Hepatocyte (in vitro differentiated cells): ENCODE measurements around the gene TRA2B.

ENCODE experiments used
- EZH2 ChIP-seq: fragments of 200-600 bp; sonication (generic); IDR thresholded peaks from 2 replicates; pipeline ENCODE4 v1.6.1; 2016; ENCODE audit warnings: antibody characterized with exemption, mild to moderate bottlenecking, borderline replicate concordance
- EZH2phosphoT487 ChIP-seq: fragments of 200-600 bp; sonication (generic); IDR thresholded peaks from one replicate; pipeline ENCODE4 v1.6.1; 2018; ENCODE audit warnings: antibody characterized with exemption, mild to moderate bottlenecking, low read depth, moderate library complexity; ENCODE audit not compliant: unreplicated experiment, severe bottlenecking
- TF ChIP-seq, protein P1 (sequence below): fragments of 200-600 bp; sonication (generic); IDR thresholded peaks from 2 replicates; pipeline ENCODE4 v1.5.1; 2016; ENCODE audit warnings: antibody characterized with exemption, mild to moderate bottlenecking; ENCODE audit not compliant: poor library complexity

DNA sequence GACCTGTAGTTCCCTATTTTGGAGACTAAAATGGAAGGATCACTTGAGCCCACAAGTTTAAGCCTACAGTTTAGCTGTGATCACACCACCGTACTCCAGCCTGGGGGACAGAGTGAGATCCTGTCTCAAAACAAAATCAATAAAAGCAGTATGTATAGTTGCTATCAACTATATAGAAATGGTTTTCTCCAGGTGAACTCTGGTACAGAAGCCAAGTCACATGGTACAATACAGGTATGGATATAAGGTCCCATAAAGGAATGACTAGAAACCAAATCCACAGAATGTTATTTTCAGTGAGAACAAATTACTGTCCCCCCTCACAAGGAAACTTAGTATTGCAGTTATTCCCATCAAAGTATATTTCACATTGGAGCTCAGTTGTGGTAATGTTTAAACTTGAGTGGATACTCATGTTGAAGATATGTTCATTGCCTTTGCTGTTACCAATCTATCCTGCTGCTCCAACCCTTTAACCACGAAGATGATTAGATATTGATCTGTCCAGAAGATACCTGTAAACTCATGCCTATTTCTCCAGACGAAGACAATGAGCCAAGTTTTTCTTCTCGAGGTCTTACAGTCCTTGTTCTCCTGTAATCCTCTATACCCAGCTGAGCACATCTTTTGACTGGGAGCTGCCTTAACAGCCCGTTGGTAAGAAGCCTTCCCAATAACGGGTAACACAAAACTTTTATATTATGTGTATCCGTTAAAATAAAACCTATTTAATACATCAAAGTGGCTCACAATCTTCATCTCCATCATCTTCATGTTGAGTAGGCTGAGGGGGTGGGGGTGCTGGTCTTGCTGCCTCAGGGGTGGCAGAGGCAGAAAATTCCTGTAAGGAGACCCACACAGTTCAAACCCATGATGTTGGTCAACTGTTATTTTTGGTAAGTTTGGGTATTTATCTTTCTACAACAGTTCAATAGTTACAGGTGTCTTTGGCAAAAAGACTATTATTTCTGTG is 24.6 kb downstream of the TRA2B start:
- TF ChIP-seq EZH2phosphoT487 = no peak
- TF ChIP-seq, protein P1, sequence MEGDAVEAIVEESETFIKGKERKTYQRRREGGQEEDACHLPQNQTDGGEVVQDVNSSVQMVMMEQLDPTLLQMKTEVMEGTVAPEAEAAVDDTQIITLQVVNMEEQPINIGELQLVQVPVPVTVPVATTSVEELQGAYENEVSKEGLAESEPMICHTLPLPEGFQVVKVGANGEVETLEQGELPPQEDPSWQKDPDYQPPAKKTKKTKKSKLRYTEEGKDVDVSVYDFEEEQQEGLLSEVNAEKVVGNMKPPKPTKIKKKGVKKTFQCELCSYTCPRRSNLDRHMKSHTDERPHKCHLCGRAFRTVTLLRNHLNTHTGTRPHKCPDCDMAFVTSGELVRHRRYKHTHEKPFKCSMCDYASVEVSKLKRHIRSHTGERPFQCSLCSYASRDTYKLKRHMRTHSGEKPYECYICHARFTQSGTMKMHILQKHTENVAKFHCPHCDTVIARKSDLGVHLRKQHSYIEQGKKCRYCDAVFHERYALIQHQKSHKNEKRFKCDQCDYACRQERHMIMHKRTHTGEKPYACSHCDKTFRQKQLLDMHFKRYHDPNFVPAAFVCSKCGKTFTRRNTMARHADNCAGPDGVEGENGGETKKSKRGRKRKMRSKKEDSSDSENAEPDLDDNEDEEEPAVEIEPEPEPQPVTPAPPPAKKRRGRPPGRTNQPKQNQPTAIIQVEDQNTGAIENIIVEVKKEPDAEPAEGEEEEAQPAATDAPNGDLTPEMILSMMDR = no peak
- TF ChIP-seq EZH2 = no peak
